Rectal smooth muscle tissue (tissue), 1 donor: Measurements from ENCODE around the gene MMAB.
"Not testable (repeated sequence)": the region's sequence is repeated elsewhere in the genome, so short reads cannot be mapped to it uniquely, and the experiment has no call there.

Experiments
- H3K27ac ChIP-seq: one replicate; pipeline ENCODE4 v1.7.0; 2013; ENCODE audit warnings: low read depth, low read length, inconsistent platforms
- H3K27me3 ChIP-seq: one replicate; pipeline ENCODE4 v1.7.0; 2013; ENCODE audit warnings: low read length; ENCODE audit not compliant: control insufficient read depth, insufficient read depth
- H3K36me3 ChIP-seq: one replicate; pipeline ENCODE4 v1.7.0; 2013; ENCODE audit warnings: low read length; ENCODE audit not compliant: control insufficient read depth, insufficient read depth
- H3K4me1 ChIP-seq: one replicate; pipeline ENCODE4 v1.7.0; 2013; ENCODE audit warnings: low read length; ENCODE audit not compliant: control insufficient read depth, insufficient read depth
- H3K4me3 ChIP-seq: one replicate; pipeline ENCODE4 v1.7.0; 2013; ENCODE audit warnings: low read length
- H3K9ac ChIP-seq: one replicate; pipeline ENCODE4 v1.7.0; 2013; ENCODE audit warnings: low read length

Gene MMAB

DNA sequence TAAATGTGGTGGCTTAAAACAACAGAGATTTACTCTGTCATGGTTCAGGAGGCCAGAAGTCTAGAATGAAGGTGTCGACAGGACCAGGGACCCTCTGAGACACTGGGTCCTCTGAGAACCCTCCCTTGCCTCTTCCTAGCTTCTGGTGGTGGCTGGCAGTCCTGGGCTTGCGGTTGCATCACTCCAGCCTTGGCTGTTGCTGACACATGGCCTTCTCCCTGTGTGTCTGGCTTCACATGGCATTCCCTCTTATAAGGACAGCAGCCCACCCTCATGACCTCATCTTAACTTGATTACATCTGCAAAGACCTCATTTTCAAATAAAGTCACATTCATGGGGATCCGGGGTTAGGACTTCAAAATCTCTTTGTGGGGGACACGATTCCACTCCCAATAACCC is 37.2 kb upstream of the MMAB start:
- Histone ChIP-seq H3K36me3 (no peaks in the 10 kb centered on the region), H3K9ac (no peak overlapping the region), H3K27me3 (peaks cover 4% of the 10 kb centered on the region), H3K27ac (no peak overlapping the region), H3K4me1 (no peaks in the 10 kb centered on the region), H3K4me3 (no peak overlapping the region)

DNA sequence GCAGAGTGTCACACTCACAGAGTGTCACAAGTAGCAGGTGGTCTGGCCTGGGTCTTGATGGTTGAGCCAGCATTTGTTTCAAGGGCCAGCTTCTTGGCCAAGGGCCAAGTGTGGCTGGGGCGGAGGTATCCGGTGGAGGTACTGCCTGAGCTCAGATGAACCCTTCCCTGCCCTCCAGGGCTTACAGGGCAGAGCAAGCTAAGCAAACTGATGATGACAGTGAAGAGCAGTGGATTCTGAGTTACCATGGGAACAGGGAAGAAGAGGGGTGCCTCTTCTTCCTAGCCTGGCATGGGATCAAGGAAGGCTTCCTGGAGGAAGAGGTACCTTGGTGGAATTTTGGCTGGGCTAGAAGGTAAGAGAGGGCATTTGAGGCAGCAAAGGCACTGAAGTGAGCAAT is 36.0 kb upstream of the MMAB start:
- H3K27me3 ChIP-seq = peaks cover 8% of the 10 kb centered on the region
- no peak overlapping the region for H3K9ac ChIP-seq
- no peak overlapping the region for H3K4me3 ChIP-seq
- no peaks in the 10 kb centered on the region for H3K36me3 ChIP-seq
- no peaks in the 10 kb centered on the region for H3K4me1 ChIP-seq
- no peak overlapping the region for H3K27ac ChIP-seq

DNA sequence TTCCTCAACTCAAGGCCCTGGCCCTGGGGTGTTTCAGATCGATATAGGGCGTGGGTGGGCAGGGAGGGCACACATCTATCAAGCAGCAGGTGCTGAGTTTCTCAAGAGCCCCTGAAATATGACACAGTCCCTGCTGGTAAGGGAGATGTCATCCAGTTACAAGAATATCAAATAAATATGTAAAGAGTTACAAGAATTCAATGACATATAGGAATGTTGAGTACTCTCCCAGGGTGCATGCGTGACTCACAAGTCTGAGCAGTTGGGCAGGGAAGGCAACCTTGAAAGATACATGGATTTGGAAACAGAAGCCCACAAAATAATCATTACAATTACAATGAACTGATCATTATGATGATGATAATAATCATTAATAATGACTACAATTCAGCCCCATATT is 35.5 kb upstream of the MMAB start:
- H3K4me1 ChIP-seq = no peaks in the 10 kb centered on the region
- H3K4me3 ChIP-seq = no peak overlapping the region
- H3K27me3 ChIP-seq = peaks cover 8% of the 10 kb centered on the region
- no peak overlapping the region for H3K27ac ChIP-seq
- H3K9ac ChIP-seq = no peak overlapping the region
- H3K36me3 ChIP-seq = no peaks in the 10 kb centered on the region

DNA sequence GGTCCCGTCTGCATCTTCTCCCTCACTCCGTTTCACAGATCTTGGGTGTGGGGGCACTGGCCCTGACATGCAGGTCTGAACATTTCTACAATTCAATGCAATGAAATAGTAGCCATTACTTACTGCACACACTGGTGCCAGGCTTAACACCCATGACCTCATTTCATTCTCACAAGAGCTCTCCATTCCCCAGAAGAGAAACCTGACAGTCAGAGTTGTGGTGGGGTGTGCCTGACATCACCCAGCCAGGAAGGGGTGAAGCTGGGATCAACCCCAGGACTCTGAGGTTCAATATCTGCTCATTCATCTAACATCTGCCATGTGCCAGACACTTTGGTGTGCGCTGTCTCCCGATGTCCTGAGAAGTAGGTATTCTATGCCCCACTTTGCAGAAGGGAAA is 35.0 kb upstream of the MMAB start:
- no peak overlapping the region for H3K27ac ChIP-seq
- H3K4me1 ChIP-seq = no peaks in the 10 kb centered on the region
- no peak overlapping the region for H3K9ac ChIP-seq
- no peaks in the 10 kb centered on the region for H3K36me3 ChIP-seq
- H3K27me3 ChIP-seq = peaks cover 8% of the 10 kb centered on the region
- no peak overlapping the region for H3K4me3 ChIP-seq

DNA sequence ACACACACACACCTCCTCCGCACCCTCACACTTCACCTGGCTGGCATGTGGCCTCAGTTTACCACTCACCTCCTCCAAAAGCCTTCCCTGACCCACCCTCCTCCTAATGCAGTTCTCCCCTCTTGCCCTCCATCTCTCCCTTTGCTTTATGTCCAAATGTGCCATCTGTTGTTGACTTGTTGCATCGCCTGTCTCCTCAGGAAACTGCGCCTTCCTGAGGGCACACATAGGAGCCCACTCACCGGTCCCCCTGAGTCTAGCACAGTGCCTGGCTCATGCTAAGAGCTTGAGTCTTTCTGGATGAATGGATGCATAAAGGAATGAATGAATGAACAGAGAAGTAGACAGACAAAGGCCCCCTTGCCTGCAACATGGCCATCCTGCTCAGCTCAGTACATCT is 34.3 kb upstream of the MMAB start:
- Histone ChIP-seq H3K4me1 (no peaks in the 10 kb centered on the region), H3K9ac (no peak overlapping the region), H3K27me3 (peaks cover 8% of the 10 kb centered on the region), H3K27ac (no peak overlapping the region), H3K36me3 (no peaks in the 10 kb centered on the region), H3K4me3 (no peak overlapping the region)

DNA sequence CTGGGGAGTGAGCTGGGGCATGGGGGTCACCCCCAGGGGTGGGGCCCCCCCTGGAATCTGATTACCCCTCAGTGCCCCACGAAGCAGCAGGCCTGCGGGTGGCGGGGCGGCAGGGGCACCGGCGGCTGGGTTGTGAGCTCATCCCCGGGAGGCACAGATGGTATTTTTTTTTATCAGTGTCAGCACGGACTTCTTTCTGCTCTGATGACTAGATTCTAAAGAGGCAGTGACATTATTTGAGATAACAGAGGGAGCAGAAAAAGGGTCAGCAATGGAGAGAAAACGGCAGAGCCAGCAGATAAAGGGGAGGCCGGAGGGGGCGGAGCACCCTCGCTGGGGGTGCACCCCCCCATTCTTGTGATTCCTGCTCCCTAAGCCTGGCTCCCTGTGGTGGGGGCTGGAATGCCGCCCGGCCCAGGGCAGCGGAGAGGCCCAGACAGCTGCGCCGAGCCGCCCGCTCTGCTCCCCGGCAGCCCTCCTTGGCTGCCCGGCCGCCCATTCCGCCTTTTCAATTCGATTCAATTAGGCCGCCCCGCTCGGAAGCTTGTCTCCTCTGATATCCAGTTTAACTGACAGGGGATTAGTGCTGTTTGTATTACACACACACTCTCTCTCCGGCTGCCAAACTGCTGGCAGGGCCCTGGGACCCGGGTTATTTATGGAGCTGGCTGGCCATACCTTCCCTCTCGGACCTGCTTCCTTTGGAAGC is 33.2 kb upstream of the MMAB start:
- Histone ChIP-seq H3K4me1 (no peaks in the 10 kb centered on the region), H3K27me3 (peaks cover 8% of the 10 kb centered on the region), H3K27ac (no peak overlapping the region), H3K36me3 (no peaks in the 10 kb centered on the region), H3K9ac (no peak overlapping the region), H3K4me3 (no peak overlapping the region)

DNA sequence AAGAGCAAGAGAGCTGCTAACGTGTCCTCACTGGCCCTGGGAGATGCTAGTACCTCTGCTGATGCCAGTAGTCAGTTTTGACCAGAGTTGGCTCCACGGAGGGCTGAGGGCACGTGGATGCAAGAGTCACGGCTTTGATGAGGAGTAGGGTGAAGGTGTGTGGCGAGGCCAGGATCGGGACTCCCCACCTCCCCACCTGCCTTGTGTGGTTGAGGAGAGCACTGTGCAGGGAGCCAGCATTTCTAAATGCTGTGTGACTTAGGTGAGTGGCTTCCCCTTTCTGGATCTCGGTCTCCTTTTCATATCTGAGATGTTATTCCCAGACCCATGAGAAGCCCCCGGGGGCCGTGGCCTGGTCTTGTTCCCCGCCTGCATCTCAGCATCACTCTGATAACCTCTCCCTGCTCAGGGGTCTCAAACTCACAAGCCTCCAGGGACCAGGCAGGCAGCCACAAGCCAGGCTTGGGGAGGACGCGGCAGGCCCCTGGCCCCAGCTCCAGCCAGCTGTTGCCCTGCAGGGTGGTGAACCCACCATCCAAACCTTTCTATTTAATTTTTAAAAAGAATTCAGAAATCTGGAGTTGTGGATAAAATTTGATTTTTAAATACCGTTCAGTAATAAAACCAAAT is 32.4 kb upstream of the MMAB start:
- Histone ChIP-seq H3K9ac (no peak overlapping the region), H3K4me3 (no peak overlapping the region), H3K27ac (no peak overlapping the region), H3K36me3 (no peaks in the 10 kb centered on the region), H3K27me3 (peaks cover 8% of the 10 kb centered on the region), H3K4me1 (no peaks in the 10 kb centered on the region)

DNA sequence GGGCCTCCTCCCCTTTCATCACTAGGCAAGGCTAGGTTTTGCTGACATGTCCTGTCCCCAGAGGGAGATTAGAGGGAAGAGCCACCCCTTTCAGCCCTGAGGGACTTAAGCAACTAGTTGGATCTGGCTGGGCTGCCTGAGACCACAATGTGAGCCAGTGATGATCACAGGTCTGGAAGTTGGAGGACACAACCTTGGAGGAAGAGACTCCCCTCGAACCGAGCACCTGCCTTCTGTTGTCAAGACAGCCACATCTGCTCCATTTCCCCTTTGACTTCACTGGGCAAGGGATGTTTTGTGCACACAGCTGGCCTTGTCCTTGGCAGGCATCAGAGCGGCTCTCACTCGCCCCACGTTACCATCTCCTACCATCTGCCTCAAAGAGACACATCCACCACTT is 31.7 kb upstream of the MMAB start:
- Histone ChIP-seq H3K27ac (no peak overlapping the region), H3K4me3 (no peak overlapping the region), H3K36me3 (no peaks in the 10 kb centered on the region), H3K4me1 (no peaks in the 10 kb centered on the region), H3K27me3 (peaks cover 8% of the 10 kb centered on the region), H3K9ac (no peak overlapping the region)

DNA sequence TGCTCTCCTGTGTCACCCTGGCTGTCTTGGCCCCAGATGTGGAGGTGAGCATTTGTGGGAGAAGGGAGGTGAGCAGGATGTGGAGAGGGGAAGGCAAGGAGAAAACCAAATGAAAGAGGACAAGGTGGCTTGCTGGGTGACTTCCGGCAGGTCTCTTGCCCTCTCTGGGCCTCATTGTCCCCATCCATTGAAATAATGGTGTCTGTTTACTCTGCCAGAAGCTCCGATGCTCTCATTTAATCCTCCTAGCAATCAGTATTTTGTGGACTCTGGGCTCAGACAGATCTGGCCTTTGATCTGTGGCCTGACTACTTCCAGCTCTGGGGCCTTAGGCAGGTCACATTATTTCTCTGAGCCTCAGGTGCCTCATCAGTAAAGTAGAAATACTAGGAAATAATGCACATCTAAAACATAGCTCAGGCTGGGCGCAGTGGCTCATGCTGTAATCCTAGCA is 30.9 kb upstream of the MMAB start:
- Histone ChIP-seq H3K4me1 (no peaks in the 10 kb centered on the region), H3K36me3 (no peaks in the 10 kb centered on the region), H3K27me3 (peaks cover 6% of the 10 kb centered on the region), H3K9ac (no peak overlapping the region), H3K4me3 (no peak overlapping the region), H3K27ac (no peak overlapping the region)

DNA sequence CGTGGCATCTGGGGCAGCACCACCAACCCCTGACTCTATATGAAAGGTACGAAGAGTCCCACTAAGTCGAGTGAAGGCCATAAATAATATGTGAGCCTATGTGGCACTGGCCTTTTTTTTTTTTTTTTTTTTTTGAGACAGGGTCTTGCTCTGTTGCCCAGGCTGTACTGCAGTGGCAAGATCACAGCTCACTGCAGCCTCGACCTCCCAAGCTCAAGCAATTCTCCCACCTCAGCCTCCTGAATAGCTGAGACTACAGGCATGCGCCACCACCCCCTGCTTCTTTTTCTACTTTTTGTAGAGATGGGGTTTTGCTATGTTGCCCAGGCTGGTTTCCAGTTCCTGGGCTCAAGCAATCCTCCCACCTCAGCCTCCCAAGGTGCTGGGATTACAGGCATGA is 28.8 kb upstream of the MMAB start:
- not testable (repeated sequence) for H3K4me3 ChIP-seq, H3K36me3 ChIP-seq, H3K4me1 ChIP-seq, H3K27me3 ChIP-seq, H3K27ac ChIP-seq, H3K9ac ChIP-seq

DNA sequence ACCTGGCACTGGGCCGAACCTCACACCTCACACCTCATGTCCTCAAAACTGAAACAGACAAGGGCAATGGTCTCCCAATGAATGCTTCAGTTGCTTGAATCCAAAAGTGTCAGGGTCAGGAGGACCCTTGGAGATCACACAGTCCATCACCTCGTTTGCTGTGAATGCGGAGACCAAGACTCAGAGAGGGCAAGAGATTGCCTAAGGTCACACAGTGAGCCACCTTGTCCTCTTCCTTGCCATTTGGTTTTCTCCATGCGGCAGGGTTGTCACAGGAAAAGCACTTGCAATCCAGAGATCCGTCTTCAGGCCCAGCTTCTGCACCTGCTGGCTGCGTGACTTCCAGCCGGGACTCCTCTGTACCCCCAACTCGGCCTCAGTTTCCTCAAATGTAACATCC is 28.3 kb upstream of the MMAB start:
- Histone ChIP-seq H3K36me3 (no peaks in the 10 kb centered on the region), H3K27me3 (peaks cover 6% of the 10 kb centered on the region), H3K4me3 (no peak overlapping the region), H3K27ac (no peak overlapping the region), H3K4me1 (peaks cover 3% of the 10 kb centered on the region), H3K9ac (no peak overlapping the region)

DNA sequence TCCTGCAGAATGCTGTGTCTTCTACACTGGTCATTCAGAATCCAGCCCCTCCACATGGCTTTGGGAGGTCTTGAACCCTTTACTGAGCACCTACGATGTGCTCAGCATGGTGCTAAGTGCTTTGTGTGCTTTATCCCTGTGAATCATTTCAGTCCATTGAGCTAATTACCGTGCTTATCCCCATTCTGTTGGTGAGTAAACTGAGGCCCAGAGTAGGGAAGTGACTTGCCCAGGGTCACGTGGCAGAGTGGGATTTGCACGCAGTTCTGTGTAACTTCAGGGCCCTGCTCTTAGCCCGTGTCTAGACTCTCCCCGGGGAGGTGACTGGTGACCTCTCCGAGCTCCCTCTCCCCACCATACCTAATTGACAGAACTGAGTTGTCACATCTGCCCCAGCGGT is 27.7 kb upstream of the MMAB start:
- Histone ChIP-seq H3K9ac (no peak overlapping the region), H3K27me3 (peaks cover 6% of the 10 kb centered on the region), H3K4me3 (no peak overlapping the region), H3K27ac (no peak overlapping the region), H3K36me3 (no peaks in the 10 kb centered on the region), H3K4me1 (peaks cover 3% of the 10 kb centered on the region)

DNA sequence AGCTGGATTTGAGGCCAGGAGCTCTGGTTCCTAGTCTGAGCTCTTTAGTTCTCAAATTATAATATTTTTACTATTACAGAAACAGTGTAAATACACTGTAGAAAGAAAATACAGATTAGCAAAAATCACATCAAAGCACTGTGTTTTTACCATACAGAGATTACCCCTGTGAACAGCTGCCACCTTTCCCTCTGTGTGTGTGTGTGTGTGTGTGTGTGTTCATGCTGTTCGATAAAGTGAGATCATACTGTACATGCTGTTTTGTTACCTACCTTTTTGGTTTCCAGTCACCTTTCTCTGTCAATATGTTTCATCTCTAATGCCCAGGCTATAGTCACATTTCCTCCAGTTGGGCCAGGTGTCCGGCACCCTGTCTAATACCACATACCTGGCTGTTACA is 27.2 kb upstream of the MMAB start:
- Histone ChIP-seq H3K4me1 (peaks cover 3% of the 10 kb centered on the region), H3K36me3 (no peaks in the 10 kb centered on the region), H3K4me3 (no peak overlapping the region), H3K27me3 (peaks cover 3% of the 10 kb centered on the region), H3K27ac (no peak overlapping the region), H3K9ac (no peak overlapping the region)
